Measurements from ENCODE around the gene MYLK4. TPM values are rescaled to one million over a fixed set of nuclear protein-coding genes. Genes with fewer than 3 reads are reported as not detected.

Gene MYLK4
- total RNA-seq, 1 donor from 2014 or later: 1.2 TPM

DNA sequence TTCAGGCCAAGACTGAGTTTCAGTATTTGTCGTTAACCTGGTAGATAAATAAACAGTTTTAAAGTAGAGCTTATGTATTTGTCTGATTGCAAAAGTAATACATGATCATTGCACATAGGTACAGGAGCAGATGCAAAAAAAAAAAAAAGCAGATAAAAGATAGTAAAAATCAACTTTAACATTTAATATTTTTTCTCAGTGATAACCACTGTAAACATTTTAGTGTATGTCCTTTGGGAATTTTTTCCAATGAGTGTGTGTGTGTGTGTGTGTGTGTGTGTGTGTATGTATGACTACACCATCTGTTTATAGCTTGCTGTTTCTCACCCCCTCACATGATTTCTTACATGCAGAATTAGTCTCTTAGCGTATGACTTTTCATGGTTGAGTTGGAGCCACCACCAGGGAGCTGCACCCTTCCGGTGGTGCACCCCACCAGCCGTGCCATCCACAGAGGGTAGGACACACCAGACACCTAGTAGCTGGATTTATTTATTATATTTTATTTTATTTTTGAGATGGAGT, 40.8 kb upstream of the MYLK4 start:
- TF ChIP-seq, protein P1, sequence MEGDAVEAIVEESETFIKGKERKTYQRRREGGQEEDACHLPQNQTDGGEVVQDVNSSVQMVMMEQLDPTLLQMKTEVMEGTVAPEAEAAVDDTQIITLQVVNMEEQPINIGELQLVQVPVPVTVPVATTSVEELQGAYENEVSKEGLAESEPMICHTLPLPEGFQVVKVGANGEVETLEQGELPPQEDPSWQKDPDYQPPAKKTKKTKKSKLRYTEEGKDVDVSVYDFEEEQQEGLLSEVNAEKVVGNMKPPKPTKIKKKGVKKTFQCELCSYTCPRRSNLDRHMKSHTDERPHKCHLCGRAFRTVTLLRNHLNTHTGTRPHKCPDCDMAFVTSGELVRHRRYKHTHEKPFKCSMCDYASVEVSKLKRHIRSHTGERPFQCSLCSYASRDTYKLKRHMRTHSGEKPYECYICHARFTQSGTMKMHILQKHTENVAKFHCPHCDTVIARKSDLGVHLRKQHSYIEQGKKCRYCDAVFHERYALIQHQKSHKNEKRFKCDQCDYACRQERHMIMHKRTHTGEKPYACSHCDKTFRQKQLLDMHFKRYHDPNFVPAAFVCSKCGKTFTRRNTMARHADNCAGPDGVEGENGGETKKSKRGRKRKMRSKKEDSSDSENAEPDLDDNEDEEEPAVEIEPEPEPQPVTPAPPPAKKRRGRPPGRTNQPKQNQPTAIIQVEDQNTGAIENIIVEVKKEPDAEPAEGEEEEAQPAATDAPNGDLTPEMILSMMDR (IDR thresholded peaks at IDR 0.05; ENCODE audit: borderline replicate concordance): no peak
- peak overlapping the region; percentile 76 for H3K27ac ChIP-seq (replicated peaks)
- no peak overlapping the region for H3K4me3 ChIP-seq
- H3K27me3 ChIP-seq (ENCODE audit: low read depth): no peaks in the 10 kb centered on the region
- no peaks in the 10 kb centered on the region for H3K36me3 ChIP-seq
- H3K9me3 ChIP-seq (replicated peaks): no peaks in the 10 kb centered on the region
- H3K4me1 ChIP-seq: peaks cover 40% of the 10 kb centered on the region
- intact Hi-C loops (cut with micrococcal nuclease): no loop called here
- no peak for DNase-seq

DNA sequence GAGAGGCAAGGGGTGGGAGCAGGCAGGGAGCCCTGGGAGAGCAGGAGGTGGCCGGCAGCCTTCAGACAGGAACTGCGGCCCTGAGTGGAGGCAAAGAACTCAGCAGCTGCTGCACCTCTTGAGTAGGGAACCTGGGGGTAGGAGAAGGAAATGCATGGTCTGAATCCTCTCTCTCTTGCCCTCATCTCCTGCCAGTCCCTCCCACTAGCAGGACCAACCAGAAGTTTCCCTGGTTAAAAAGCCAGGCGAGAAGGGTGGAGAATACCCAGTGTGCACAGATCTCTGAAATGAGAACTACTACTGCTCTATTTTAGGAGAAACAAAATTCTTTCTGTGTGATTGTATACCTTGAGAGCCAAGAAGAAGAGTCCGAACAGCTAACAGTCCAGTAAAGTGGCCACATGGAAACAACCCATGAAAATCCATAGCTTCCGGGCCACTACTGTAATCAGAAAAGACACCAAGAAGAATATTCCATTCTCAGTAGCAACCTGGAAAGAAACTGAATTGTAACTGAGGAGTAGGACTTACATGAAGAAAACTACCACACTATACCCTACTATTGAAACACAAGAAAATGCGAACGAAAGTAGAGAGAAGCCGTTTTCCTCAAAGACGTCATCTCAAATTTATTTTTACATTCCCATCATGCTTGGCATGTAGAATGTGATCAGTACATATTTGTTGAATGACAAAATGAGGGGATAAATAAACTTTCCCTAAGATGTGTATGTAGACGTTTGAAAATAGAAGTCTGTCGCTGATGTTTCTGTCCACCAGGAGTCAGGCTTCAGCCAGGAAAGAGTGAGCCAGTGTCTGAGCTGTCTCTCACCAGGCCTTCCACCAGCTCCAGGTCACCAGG, 40.1 kb upstream of the MYLK4 start:
- TF ChIP-seq, protein P1 (IDR thresholded peaks at IDR 0.05; ENCODE audit: borderline replicate concordance): peak; percentile 82
- H3K4me3 ChIP-seq: no peak overlapping the region

DNA sequence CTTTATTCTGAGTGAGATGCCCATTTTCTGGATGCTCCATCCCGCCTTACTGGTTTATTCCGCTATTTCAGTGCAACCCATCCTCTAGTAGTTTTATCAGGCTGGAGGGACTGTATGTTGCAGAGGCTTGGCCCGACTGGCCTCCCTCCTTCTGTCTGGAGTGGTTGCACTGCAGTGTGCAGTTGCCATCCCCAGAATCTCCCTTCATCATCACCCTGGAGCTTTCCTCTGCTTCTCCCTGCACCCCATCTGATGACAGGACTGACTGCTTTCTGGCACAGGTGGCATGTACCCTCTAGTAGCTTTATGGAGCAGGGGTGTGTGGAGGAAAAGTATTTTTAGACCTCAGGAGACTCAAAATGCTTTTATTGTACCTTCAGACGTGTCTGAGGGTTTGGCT, 35.5 kb upstream of the MYLK4 start:
- Histone ChIP-seq H3K27me3 (ENCODE audit: low read depth) (no peaks in the 10 kb centered on the region), H3K9me3 (replicated peaks) (no peaks in the 10 kb centered on the region), H3K36me3 (peaks cover 31% of the 10 kb centered on the region), H3K4me1 (peaks cover 57% of the 10 kb centered on the region), H3K4me3 (no peak overlapping the region), H3K27ac (replicated peaks) (no peak overlapping the region)
- DNase-seq: no peak
- TF ChIP-seq, protein P1 (IDR thresholded peaks at IDR 0.05; ENCODE audit: borderline replicate concordance): no peak
- intact Hi-C loops (cut with micrococcal nuclease): no loop called here

More for the DNA sequence above, 40.1 kb upstream of the MYLK4 start:
- H3K27ac ChIP-seq (replicated peaks): peak overlapping the region; percentile 76
- H3K4me1 ChIP-seq: peaks cover 47% of the 10 kb centered on the region
- intact Hi-C loops (cut with micrococcal nuclease): no loop called here
- H3K9me3 ChIP-seq (replicated peaks): no peaks in the 10 kb centered on the region
- peaks cover 5% of the 10 kb centered on the region for H3K36me3 ChIP-seq
- no peaks in the 10 kb centered on the region for H3K27me3 ChIP-seq (ENCODE audit: low read depth)
- peak; percentile 38 for DNase-seq

DNA sequence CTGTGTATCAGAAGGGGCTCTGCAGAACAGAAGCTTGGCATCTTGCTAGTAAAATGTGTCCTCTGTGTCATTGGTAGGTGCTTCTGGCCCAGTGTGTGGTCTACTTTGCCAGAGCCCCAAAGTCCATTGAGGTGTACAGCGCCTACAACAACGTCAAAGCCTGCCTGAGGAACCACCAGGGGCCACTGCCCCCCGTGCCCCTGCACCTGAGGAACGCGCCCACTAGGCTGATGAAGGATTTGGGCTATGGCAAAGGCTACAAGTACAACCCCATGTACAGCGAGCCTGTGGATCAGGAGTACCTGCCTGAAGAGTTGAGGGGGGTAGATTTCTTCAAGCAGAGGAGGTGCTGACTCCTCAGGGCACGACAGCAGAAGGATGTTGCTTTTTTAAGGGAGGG, 34.2 kb upstream of the MYLK4 start:
- TF ChIP-seq, protein P1 (IDR thresholded peaks at IDR 0.05; ENCODE audit: borderline replicate concordance): no peak
- Histone ChIP-seq H3K36me3 (peaks cover 43% of the 10 kb centered on the region), H3K27ac (replicated peaks) (no peak overlapping the region), H3K27me3 (ENCODE audit: low read depth) (no peaks in the 10 kb centered on the region), H3K4me3 (no peak overlapping the region), H3K4me1 (peaks cover 56% of the 10 kb centered on the region), H3K9me3 (replicated peaks) (no peaks in the 10 kb centered on the region)
- DNase-seq: no peak
- intact Hi-C loops (cut with micrococcal nuclease): no loop called here

DNA sequence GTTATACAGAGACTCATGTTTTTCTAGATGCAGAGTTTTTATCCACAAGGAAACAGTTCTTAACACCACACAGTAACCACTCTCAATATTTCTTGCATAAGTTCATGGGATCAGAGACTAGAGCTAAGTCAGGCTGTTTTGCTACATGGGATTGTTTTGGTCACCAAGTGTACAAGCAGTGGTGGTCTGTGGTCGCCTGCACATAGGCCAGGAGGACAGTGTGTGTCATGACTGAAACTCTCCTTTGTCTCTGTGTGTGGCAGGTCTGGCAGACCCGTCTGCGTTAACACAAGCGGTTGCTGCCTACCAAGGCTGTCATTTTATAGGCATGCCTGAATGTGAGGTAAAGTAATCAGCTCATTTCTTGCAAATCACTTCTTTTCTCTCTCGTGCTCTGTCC, 33.3 kb upstream of the MYLK4 start:
- no peak for DNase-seq
- no peaks in the 10 kb centered on the region for H3K9me3 ChIP-seq (replicated peaks)
- H3K27ac ChIP-seq (replicated peaks): no peak overlapping the region
- TF ChIP-seq, protein P1 (IDR thresholded peaks at IDR 0.05; ENCODE audit: borderline replicate concordance): no peak
- no peak overlapping the region for H3K4me3 ChIP-seq
- peaks cover 60% of the 10 kb centered on the region for H3K4me1 ChIP-seq
- H3K36me3 ChIP-seq: peaks cover 51% of the 10 kb centered on the region
- intact Hi-C loops (cut with micrococcal nuclease): no loop called here
- H3K27me3 ChIP-seq (ENCODE audit: low read depth): no peaks in the 10 kb centered on the region
